Stimulated activated CD4-positive, alpha-beta T cell treated with anti-CD3 and anti-CD28 coated beads, Interleukin-2, amount 100 ng/mL, for 48 hours (primary cell): ENCODE results near the gene ZGLP1.
A peak's percentile ranks its signal among the peaks of the same experiment; 100 is the strongest.
"Not testable (repeated sequence)": the region's sequence is repeated elsewhere in the genome, so short reads cannot be mapped to it uniquely, and the experiment has no call there.

Source experiments
- DNase-seq, 2 donors: peaks; one replicate each; pipeline ENCODE4 v3.0.0-alpha.2; 2020

Gene ZGLP1

DNA sequence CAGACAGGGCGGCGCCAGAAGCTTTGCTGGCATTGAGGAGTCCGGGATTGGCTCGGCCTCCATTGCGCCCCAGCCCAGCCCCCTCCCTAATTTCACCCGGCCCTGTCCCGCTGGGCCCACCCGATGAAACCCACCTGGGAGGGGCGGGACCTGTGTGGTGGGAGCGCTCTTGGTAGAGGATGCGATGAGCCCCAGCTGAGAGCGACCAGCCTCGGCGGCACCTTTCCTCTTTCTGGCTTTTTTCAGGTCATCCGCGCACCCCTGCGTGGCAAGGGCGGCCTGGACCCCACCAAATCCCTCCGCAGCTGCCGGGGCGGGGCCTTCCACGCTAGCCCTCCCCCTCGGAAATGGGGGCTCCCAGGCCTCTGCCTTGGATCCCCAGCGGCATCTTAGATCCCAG is at the start of gene ZGLP1:
TSS of gene ZGLP1 (minus strand) at position 393 of the 400 bp plus-strand sequence.
- no peak for DNase-seq

DNA sequence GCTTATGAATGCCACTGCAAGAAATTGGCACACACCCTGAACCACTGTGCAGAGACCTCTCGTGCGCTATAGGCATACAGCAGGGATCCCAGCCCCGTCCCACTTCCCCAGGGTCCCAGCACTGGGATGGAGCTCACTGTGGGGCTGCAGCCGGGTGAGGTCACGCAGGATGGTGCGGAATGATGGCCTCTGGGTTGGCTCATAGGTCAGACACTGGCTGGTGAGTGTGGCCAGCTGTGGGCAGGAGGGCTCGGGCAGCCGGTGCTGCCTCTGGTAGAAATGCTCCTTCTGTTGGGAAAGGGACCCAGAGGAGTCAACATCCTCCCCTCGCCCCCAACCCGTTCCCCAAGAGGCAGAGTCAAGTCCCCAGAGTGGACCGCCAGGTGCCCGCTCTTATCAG is 46.8 kb upstream of the ZGLP1 start:
- DNase-seq, result no peak

DNA sequence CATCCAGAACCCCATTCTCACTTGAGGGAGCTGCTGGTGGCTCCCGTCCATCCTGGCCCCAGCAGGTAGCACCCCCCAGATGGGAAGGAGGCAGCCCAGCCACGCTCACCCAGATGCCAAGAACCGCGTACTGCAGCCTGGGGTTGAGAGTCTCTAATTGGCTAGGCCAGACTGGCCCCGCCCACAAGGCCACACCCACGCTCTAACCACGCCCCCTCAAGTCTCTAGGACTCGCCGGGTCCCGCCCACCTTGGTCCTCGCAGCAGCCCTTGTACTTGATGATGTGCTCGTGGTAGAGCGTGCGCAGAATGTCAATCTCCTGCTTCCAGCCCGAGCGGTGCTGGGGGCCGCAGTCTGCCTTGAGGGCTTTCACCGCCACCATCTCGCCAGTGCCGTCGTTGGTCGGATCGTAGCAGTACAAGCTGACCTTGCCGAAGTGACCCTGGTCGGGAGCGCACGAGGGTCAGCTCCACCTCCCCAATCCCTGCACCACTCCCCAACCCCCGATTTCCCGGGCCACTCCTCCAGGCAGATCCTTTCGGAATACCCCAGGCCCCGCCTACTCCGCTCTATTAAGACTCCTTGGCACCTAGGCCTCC is 44.3 kb upstream of the ZGLP1 start:
- DNase-seq, result peak; percentile 48 to 62

DNA sequence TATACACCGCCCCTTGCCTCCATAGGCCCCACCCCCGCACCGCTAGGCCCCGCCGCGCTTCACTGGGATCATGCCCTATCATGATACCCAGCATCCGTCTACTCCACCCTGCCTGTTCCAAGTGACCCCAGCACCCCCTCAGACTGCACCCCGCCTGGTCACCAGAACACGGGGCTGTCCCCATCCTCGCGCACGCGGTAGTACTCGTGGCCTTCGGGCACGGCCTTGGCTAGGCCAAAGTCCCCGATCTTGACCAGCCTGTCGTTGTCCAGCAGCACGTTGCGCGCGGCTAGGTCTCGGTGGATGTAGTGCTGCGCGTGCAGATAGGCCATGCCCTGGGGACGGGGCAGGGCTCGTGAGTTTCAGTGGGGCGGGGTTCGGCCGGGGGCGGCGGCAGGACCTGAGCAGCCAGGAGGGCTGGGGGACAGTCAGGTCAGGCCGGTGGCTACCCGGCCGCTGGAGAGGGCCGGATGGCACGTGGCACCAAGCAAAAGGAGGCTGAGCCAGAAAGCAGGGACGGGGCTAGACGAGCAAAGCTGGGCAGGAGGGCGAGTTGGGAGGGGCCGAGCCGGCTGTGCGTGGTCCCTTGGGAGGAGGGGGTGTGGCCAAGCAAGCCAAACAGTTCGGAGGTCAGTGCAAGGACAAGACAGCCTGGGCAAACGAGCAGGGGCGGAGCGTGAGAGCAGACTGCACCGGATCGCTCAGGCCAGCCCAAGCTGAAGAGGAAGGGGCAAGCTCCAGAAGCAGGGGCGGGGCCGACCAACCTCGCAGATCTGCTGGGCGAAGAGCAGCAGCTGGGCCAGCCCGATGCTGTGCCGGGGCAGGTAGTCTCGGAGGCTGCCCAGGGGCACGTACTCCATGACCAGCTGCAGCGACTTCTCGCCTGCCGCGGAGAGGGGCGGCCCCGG is 43.4 kb upstream of the ZGLP1 start:
- DNase-seq, result no peak

DNA sequence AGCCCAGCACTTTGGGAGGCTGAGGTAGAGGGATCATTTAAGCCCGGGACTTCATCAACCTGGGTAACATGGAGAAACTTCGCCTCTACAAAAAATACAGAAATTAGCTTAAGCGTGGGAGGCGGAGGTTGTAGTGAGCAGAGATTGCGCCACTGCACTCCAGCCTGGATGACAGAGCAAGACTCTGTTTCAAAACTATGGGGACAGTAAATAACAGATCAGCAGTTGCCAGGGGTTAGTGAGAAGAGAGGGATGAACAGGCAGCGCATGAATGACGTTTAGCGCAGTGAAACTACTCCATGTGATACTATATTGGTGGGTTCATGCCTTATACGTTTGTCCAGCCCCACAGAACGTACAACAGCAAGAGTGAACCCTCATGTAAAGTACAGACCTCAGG is 36.9 kb upstream of the ZGLP1 start:
- DNase-seq, result no peak

DNA sequence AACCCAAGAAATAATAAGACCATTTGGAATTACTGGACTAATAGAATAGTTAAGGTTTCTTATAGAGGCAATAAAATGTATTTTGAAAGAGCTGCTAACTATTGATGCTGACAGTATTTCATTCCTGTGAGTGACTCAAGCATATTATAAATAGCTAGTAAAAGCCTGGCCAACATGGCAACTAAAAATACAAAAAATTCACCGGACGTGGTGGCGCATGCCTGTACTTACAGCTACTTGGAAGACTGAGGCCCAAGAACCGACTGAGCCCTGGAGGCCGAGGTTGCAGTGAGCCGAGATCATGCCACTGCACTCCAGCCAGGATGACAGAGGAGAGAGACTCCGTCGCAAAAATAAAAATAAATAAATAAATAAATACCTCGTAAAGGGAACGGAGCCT is 35.2 kb upstream of the ZGLP1 start:
- DNase-seq, result no peak

DNA sequence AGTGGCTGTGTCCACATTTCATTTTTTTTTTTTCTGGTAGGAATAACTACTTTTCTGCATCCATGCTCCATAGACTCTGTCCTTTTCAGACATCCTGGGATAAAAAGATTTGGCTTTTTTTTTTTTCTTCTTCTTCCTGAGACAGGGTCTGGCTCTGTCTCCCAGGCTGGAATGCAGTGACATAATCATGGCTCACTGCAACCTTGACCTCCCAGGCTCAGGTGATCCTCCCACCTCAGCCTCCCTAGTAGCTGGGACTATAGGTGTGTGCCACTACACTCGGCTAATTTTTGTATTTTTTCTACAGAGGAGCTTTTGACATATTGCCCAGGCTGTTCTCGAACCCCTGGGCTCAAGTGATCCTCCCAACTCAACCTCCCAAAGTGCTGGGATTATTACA is 33.9 kb upstream of the ZGLP1 start:
- DNase-seq, result no peak

DNA sequence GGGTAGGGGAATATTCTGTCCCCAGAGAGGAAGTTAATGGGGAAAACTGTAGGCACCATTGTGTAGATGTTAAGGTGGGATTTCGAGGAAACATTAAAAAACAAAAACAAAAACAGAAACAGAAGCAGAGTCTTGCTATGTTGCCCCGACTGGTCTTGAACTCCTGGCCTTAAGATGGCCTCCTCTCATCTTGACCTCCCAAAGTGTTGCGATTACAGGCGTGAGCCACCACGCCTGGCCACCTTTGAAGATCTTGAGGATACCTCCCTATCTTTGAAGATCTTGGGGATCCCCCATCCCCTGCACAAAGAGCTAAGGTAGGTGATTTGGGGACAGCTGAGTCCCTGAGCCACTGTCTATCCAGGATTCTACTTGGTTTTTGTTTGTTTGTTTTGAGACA is 30.4 kb upstream of the ZGLP1 start:
- DNase-seq, result no peak

DNA sequence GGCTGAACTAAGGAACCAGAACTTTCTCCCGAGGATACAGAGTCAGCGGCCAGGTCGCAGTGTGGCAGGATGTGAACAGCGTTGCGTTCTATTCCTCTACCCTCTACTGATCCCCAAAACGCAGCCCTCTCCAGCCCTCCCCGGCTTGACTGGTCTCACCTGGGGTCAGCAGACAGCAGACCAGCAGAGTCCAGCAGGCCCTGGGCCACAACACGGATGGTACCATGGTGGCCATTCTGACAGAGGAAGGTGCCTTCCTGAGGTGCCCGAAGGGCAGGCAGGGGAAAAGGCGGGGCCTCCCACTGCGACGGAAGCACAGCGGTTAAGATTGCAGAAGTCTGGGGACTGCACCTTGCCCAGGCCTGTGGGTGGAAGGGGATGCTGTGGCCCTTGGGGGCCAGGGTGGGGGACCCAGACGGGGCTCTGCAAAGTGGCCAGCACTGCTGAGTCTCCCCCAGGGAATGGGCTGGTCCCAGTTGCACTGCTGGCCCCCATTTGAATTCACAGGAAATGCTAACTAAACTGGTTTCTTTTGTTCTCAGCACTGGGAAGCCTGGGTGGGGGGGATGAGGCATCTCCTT is 29.9 kb upstream of the ZGLP1 start, which contains the start of gene ICAM3:
TSS of gene ICAM3 (minus strand) at position 245 of the 581 bp plus-strand sequence. CDS start at position 235, 10 bp downstream.
- DNase-seq, result peak; percentile 60 to 61

DNA sequence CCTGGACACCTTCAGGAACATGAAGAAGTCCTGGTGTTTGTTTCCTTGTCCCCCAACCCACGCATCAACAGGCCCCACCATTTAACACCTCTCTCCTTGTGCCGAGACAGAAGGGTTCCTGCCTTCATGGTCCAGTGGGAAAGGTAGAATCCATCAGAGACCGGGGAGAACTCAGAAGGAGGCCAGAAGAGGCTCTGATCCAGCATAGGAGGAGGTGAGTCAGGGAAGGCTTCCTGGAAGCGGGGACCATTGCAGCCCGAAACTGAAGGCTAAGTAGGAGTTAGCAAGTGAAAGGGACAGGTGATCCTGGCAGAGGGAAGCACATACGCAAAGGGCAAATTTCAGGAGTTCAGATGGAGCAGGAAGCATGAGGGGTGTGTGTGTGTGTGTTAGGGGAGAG is 29.3 kb upstream of the ZGLP1 start:
- no peak for DNase-seq

DNA sequence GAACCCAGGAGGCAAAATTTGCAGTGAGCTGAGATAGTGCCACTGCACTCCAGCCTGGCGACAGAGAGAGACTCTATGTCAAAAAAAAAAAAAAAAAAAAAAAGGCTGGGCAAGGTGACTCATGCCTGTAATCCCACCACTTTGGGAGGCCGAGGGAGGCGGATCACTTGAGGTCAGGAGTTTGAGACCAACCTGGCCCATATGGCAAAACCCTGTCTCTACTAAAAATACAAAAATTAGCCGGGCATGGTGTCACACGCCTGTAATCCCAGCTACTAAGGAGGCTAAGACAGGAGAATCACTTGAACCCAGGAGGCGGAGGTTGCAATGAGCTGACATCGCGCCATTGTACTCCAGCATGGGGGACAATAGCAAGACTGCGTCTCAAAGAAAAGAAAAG is 27.1 kb upstream of the ZGLP1 start:
- not testable (repeated sequence) for DNase-seq

DNA sequence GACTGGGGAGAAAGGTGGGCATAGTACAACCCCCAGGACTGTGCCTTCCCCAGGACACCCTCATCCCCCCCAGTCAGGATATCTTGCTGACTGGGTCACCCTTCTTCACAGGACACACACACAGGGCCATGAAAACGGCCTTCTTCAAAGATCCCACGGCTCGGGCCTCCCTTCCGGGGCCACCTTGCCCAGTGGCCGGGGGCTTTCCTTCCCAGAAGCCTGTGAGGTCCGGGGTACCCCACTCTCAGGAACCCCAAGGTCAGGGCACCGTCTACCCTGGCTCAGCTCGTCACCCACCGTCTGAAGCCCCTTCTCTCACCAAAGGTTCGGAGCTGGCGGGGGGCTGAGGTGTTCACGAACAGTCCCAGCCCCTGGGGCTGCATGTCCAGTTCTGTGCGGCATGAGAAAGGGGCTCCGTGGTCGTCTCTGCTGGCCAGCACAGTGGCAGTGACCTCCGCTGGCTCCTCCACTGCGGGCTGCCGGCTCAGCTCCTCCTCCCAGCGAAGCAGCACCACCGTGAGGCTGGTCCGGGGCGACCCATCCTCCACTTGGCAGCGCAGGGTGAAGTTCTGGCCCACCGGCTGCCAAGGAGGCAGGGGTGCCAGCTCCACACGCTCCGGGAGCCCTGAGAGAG is 25.9 kb upstream of the ZGLP1 start:
- no peak for DNase-seq

DNA sequence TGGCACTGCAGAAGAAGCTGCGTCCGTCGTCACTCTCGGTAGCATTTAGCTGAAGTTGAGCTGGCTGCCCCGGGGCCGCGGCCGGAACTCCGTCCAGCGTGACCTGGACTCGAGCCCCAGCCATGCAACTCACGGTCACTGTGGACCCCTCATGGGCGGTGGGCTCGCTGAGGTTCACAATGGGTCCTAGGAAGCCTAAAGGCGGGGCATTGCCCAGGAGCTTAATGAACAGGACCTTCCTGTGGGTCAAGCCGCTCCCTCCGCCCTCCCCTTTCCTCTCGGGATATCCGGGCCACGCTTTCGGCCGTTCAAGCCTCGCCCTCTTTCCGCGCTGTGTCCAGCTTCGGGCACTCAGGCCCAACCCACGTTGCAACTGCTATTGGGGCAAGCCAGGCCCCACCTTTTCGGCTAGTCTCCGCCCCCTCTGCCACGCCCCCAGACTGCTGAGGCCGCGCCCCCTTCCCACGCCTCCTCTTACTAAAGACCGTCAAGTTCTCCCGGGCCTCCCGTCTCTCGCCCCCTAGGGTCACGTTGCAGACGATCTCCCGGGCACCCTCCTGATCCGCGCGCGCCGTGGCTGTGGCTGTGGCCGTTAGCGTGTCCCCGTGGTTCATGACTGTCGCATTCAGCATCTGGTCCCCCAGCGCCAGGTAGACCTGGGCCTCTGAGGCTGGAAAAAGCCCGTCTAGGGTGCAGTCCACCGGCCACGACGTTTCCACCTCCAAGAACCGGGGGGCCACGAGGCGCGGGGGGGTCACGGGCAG is 25.2 kb upstream of the ZGLP1 start:
- peak; percentile 48 to 66 for DNase-seq

DNA sequence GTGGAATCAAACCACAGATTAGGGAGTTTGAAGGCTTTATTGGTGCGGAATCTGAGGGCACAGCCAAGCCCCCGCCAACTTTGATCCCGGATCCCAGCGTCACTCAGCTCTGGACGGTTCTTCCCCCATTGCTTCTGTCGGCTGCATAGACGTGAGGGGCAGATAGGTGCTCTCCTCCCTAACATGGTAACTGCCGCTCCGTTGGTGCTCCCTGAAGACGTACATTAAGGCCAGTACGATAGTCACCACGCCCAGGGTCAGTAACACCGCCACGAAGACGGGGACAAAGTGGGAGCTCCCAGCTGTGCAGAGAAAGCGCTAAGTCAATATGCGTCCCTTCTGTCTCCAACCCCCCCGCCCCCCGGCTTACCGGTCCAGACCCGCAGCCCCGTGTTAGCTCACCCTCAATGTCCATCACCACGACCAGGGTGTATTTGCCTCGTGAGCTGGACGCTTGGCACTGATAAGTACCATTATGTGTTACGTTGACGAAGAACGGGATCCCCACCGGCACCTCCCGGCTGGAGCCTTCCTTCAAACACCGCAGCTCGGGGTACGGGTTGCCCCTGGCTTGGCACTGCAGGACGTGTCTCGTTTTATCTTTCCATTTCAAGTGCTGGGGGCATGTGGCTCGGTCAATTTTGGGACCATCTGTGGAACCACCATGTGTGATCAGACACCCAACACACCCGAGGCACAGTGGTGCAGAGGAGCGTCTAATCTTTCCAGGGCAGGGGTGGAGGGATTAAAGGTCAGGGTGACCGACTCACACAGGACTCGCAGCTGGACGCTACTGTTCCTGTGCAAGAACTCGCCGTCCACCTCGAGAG is 24.4 kb upstream of the ZGLP1 start:
- DNase-seq, result no peak

DNA sequence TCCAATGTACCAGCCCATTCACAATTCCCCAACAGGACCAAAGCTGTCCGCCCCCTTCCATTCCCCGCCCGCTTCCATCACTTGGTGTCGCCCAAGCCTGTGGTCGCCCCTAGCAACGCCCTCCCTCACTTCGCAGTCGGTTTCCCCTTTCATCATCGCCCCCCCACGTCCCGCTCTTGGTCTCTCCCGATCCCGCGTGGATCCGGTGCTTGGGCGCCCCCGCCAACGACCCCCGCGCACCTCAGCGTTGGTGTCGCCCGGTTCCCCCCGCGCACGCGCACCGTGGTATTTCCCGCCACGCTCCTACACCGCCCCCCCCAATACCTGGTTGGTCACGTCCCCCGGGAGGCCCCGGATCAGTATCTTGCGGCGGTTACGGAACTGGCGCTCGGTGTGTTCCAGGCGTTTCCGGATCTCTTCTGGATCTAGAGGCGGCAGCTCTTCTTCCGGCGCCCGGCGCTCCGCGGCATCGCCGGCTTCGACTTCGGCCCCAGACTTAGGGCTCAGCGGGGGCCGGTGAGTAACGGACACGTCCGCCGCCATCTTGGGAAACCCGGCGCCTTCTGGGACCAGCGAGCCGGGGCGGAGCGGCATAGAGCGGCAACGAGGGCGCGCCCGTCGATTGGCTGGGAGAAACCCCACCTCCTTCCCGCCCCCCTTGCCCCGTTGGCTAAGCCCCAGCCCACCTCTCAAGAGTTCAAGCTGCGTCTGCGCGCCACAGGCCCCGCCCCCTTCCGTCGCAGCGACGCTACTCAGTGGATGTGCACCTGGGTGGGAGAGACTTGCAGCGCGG is 23.5 kb upstream of the ZGLP1 start, which contains the start of gene RAVER1:
TSS of gene RAVER1 (minus strand) at position 565 of the 793 bp plus-strand sequence. CDS start at position 543, 22 bp downstream.
- peak; percentile 97 for DNase-seq

DNA sequence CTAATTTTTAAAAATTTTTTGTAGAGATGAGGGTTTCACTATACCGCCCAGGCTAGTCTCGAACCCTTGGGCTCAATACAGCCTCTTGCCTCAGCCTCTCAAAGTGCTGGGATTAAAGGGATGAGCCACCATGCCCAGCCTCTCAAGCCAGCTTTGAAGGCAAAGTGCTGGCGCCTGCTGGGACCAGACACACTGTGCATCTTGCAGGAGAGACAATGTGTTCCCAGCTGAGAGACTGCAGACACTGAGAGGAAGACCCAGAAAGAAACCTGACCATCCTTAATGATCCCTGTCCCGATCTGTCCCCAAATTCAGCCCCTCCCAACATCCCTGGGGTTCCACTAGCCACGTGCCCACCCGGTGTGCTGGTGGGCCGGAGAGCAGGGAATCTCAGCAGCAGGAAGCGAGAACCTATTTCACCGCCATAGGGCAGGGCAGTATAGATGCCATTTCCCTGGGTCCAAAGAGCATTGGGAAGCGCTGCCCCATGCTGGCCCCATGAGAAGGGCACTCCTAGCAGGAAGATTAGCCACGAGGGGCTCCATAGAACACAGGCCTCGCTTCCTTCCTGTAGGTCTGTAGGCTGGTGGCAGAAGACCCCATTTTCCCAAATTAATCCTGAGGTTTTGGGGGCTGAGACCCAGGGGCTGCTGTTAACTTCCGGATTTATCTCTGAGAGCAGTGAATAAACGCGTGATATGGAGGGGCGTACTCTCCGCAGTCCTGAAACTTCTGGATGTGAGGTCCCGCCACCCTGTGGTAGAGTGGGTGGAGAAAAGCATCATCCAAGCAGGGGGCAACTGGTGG is 22.7 kb upstream of the ZGLP1 start:
- no peak for DNase-seq

DNA sequence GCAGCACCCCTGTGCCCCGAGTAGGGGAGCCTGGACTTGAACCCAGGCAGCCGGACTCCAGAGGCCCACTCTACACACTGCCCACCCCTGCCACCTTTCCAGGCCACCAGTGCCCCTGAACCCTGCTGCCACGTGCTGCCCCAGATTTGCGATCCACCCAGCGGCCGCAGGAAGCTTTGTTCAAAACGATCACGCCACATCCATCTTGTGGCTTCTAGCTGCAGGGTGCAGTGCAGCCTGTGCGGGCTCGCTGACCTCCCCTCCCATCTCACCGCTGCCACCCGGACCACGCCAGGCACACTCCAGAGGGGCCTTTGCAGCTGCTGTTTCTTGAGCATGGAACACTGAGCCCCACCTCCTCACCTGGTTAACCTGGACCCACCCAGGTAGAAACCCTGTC is 19.9 kb upstream of the ZGLP1 start:
- DNase-seq, result no peak

DNA sequence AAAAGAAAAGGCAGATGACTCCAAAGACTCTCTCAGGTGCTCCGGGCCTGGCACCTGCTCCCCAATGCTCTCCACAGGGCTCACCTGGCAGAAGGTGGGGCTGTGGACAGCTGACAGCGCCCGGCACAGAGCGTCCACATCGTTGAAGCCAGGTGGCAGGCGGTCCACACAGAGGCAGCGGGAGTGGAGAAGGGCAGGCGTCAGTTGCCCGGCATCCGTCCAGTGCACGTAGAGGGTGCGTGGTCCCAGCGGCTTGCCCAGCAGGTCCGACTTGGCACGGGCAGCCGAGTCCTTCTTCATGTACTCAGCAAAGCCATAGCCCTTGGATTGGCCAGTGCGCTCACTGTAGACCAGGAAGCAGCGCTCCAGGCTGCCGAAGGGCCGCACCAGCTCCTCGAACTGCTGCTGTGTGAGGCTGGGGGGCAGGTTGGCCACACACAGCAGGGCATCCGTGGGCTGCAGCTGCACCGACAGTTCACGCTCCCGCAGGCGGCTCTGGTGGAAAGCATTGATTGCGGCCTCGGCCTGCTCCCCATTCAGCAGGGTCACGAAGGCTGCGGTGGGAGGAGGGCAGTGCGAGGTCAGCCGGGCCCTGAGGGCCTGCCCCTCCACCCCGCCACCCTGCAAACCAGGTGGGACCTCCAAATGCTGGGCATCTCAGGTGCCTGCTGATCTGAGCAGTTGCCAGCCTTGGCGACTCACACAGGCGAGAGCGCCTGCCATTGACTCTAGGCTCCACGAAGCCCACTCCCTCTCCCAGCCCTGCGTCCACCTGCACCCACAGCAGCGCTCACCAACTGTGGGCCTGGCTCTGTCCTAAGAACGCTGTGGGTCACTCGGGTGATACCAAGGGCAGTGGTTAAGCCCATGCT is 19.2 kb upstream of the ZGLP1 start:
- DNase-seq, result no peak

DNA sequence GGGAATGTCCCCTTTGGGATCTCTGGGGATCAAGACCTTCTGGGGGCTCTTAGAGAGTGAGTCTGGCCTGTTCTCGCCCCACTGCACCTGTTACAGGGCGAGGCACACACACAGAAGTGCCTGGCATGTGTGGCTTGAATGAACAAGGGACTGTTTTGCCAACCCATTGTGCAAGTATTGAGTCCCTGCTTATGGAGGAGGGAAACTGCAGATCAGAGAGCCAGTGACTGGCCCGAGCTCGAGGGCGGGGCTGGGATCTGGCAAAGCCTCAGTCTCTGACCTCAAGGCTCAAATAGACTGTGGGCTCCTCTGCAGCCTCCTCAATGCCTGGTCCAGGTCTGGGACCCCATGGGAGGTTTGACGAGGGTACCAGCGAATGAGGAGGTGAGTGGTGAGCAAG is 18.2 kb upstream of the ZGLP1 start:
- DNase-seq, result no peak
